G401 (cell line): ENCODE data around the gene EED. TPM values are rescaled to one million over a fixed set of nuclear protein-coding genes. Genes with fewer than 3 reads are reported as not detected.

Experiments
- DNase-seq: peaks from one replicate; pipeline ENCODE4 v3.0.0-alpha.2; 2015; ENCODE audit warnings: low spot score
- in situ Hi-C: cut with HindIII; loops from 2 replicates; pipeline ENCODE4 v1.10.0; 2016; ENCODE audit warnings: low sequenced_read_pairs, mixed read lengths
- total RNA-seq: library from RNA; depleted of rRNA; stranded (reverse); fragments of >200 nt; shearing (Covaris generic); gene quantifications from 2 replicates; pipeline ENCODE4 v1.2.3, GENCODE V29; 2014; rRNA removed

EED gene
- total RNA-seq = 25.6 and 29.6 TPM in 2 replicates

- DNase-seq = peak; percentile 94
- in situ Hi-C loops = no loop called here
Observed at GRCh38 chr11:86244522-86245368, at the start of gene EED. EED (plus strand) TSS chr11:86244753; CDS start chr11:86245230, 477 bp downstream.

GRCh38 chr11:86194998-86195397, 49.6 kb upstream of the EED start:
- DNase-seq = no peak
- in situ Hi-C loops = no loop called here

GRCh38 chr11:86196085-86196696, 48.4 kb upstream of the EED start:
- DNase-seq = no peak
- in situ Hi-C loops = no loop called here

GRCh38 chr11:86196913-86197312, 47.6 kb upstream of the EED start:
- DNase-seq = no peak
- in situ Hi-C loops = no loop called here

- no peak for DNase-seq
- in situ Hi-C loops = no loop called here
Observed at GRCh38 chr11:86197448-86197847, 47.1 kb upstream of the EED start.

- in situ Hi-C loops = no loop called here
Observed at GRCh38 chr11:86198139-86198538, 46.4 kb upstream of the EED start.

GRCh38 chr11:86199354-86199753, 45.2 kb upstream of the EED start:
- in situ Hi-C loops = no loop called here

More at GRCh38 chr11:86198139-86198538, 46.4 kb upstream of the EED start:
- no peak for DNase-seq

GRCh38 chr11:86201371-86201884, 43.1 kb upstream of the EED start:
- in situ Hi-C loops = no loop called here
- no peak for DNase-seq

More at GRCh38 chr11:86199354-86199753, 45.2 kb upstream of the EED start:
- no peak for DNase-seq

- DNase-seq = no peak
- in situ Hi-C loops = no loop called here
Observed at GRCh38 chr11:86202013-86202336, 42.6 kb upstream of the EED start.

- no peak for DNase-seq
- in situ Hi-C loops = no loop called here
Observed at GRCh38 chr11:86204356-86204755, 40.2 kb upstream of the EED start.

- in situ Hi-C loops = no loop called here
- DNase-seq = no peak
Observed at GRCh38 chr11:86205421-86206336, 38.9 kb upstream of the EED start.

GRCh38 chr11:86206337-86206695, 38.2 kb upstream of the EED start:
- DNase-seq = no peak
- in situ Hi-C loops = no loop called here

- no peak for DNase-seq
- in situ Hi-C loops = no loop called here
Observed at GRCh38 chr11:86207413-86207812, 37.1 kb upstream of the EED start.

GRCh38 chr11:86208572-86208971, 36.0 kb upstream of the EED start:
- in situ Hi-C loops = no loop called here
- DNase-seq = no peak

- in situ Hi-C loops = no loop called here
- no peak for DNase-seq
Observed at GRCh38 chr11:86209806-86210657, 34.5 kb upstream of the EED start.

GRCh38 chr11:86210898-86211297, 33.7 kb upstream of the EED start:
- in situ Hi-C loops = no loop called here
- DNase-seq = no peak

GRCh38 chr11:86211619-86212018, 32.9 kb upstream of the EED start:
- no peak for DNase-seq
- in situ Hi-C loops = no loop called here

GRCh38 chr11:86212019-86212611, 32.4 kb upstream of the EED start:
- DNase-seq = no peak
- in situ Hi-C loops = no loop called here
